ENCODE results near the gene GCA. TPM values are rescaled to one million over a fixed set of nuclear protein-coding genes. Genes with fewer than 3 reads are reported as not detected.

The GCA gene, protein sequence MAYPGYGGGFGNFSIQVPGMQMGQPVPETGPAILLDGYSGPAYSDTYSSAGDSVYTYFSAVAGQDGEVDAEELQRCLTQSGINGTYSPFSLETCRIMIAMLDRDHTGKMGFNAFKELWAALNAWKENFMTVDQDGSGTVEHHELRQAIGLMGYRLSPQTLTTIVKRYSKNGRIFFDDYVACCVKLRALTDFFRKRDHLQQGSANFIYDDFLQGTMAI
- total RNA-seq (2014; rRNA removed; shearing (Covaris generic)): 11.3 and 16.8 TPM in 2 replicates

DNA sequence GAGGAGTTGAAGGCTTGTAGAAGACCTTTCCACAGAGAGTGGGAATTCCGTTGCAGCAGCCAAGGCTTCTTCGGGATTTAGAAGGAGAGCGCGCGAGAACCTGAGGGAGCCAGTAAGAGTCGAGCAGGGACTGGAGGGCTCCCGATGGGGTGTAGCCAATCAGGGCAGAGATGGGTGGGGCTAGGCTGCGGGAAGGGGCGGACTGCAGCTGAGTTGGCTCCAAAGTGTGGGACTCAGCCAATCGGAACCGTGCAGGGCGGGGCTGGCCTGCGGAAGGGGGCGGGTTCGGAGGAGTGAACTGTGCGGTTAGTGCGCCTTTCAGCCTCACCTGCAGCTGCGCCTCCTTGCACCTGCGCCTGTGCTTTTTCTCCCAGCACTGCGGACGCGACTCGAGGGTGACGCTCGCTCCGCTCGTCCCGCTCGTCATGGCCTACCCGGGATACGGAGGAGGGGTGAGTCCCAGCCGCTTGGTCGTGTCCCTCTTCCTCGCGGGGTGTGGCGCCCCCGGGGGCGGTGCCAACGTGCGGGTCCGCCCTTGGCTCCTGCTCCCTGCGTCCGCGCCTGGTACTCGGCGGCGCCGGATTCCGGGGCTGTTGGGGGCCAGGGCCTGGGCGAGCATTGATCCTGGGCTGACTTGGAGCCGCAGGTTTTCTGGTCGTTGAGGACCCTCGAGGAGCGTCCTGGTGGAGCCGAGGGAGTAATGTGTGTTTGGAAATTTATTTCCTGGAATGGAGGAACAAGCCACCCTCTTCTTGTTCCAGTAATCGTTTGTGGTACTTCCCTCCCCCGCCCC lies at the start of gene GCA:
Gene GCA, plus strand, starts transcription at position 309 of the 793 bp plus-strand sequence. Its CDS starts 117 bp downstream, at position 426.
- peak; percentile 95 for DNase-seq (ENCODE audit: low spot score)

DNA sequence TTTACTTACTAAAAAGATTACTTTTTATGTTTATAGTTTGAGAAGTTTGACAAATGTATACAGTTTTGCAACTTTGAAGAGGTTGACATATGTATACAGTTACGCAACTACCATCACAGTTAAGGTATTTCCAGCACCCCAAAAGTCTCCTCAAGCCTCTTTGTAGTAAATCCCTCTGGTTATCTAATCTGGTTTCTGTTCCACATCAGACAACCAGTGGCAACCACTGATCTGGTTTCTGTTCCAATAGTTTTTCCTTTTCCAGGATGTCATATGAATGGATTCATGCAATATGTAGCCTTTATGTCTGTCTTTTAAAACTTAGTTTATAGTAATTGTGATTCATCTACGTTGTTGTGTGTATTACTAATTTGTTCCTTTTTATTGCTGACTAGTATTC lies 48.9 kb upstream of the GCA start:
- DNase-seq (ENCODE audit: low spot score): no peak

DNA sequence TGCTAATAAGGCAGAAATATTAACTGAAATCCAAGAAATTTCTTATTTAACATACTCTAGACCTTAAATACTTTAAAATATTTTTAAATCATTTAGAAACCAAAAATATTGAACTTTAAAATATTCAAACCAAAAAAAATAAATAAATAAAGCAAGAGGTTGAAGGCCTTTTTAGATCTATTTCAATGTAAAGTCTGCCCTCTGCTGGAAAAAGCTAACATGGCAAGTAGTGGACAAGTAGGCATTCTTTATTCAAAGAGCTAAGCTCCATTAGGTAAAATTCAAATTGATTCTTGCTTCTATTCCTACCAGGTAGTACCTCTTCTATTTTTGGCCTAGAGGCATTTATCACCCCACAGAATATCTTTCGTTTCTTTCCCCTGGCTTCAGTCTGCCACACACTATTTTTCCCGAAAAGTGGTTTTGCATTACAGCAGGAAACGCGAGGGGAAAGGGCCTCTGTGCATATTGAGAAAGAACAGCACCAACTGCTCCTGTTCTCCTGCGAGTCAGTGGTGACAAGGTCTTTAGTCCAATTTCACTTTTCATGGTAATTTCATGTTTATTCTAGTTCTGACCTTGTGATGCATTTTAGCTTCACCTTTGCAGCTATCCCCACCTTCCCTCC lies 45.9 kb upstream of the GCA start:
- peak; percentile 58 for DNase-seq (ENCODE audit: low spot score)

DNA sequence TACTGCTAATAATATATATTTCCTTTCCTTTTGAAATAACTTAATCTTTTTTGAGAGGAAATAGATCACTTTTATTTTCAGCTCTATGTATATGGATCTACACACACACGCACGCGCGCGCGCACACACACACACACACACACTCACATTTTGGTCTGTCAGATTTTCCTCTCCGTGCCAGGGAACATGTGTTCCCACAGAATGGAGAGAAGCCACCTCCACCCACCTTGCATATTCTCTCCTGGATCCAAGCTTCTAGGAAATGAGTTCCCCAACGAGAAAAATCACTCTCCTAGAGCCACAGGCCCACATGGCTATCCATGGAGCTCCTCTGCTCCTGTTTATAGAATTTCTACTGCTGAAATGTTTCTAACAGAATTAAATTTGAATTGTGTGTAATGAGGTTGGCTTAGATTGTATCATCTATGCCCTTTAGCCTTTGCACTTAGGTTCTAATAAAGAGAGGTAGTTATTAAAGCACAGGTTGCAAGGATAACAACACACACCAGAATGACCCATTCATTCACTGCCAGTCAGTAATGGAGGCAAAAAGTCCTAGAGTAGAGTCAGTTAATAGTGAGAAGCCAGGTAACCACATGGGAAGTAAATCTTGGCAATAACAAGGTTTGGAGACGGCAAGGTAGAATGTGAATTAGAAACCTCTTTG lies 45.1 kb upstream of the GCA start:
- DNase-seq (ENCODE audit: low spot score): no peak

DNA sequence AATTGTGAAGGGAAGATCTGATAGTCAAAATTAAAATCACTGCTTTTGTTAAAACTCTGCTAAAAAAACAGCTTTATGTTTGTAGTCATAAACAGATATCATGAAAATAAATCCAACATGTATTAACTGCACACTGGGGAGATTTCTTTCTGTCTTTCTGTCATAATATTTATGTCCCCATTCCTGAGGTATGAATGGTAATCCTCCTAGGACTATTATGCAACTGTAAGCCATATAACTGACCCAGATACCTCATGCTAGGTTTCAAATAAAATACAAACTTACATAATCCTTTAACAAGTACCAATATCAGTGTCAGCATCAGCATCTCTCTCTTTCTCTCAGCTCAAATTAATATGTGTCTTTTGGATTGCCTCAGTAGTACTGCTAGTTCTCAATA lies 43.7 kb upstream of the GCA start:
- DNase-seq (ENCODE audit: low spot score): no peak

DNA sequence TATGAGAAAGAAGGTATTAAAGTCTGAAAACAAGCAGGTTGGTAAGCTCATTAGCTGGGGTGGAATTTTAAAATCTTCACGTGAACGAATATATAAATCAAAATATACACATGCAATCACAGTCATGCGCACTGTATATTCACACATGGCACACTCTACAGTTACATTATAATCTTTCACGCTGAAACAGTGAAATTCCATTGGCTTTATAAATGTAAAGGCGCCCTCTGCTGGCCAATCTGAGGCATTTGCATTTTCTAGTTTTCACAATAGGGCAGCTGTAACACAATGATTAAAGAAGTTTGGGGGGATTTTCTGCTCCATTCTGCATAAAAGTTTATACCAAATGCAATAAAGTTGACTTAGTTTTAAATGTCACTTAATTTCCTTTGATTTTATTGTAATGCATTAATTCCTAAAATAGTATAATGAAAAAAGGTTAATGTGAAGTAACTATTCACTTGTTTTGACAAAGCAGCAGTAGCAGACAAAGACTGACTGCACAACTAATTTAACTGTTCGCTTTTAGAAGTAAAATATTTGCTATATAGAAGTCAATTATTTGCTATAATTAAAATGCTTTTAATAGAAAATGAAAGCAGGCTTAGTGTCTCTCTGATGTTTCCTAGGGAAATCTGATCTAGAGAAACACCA lies 42.7 kb upstream of the GCA start:
- peak; percentile 37 for DNase-seq (ENCODE audit: low spot score)

DNA sequence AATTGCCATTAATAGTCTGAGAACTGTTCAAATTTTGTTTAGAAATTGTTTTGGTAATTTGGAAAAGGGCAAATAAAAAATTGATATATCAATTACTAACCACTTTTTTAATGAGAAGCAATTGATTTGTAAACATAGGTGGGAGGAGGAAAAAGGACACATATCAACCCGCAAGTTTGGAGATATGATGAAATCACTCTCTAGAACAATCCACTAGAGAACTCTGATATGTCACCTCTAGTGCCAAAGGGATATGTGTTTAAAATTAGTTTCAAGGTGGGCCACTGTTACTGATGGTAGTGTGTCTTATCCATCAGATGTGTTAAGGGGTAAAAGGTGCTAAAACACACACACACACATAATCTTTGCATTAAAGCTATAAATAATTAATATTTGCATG lies 42.1 kb upstream of the GCA start:
- DNase-seq (ENCODE audit: low spot score): no peak

DNA sequence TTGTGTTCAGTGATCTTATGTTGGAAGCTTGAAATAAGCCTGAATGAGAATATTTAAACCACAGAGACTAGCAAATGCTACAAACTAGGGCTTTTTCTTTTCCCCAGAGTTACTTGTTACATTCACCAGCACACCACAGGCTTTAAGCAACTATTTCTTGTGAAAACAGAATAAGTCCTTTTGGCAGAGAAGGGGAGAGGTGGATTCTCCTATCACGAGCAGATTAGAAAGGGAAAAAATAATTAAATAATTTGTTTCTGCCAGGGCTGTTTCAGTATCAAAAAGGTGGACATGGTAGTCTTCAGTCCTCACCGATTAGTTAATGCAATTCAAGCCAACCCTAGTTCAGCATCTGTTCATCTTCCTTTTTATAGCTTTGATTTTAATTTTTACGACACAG lies 38.0 kb upstream of the GCA start:
- no peak for DNase-seq (ENCODE audit: low spot score)

DNA sequence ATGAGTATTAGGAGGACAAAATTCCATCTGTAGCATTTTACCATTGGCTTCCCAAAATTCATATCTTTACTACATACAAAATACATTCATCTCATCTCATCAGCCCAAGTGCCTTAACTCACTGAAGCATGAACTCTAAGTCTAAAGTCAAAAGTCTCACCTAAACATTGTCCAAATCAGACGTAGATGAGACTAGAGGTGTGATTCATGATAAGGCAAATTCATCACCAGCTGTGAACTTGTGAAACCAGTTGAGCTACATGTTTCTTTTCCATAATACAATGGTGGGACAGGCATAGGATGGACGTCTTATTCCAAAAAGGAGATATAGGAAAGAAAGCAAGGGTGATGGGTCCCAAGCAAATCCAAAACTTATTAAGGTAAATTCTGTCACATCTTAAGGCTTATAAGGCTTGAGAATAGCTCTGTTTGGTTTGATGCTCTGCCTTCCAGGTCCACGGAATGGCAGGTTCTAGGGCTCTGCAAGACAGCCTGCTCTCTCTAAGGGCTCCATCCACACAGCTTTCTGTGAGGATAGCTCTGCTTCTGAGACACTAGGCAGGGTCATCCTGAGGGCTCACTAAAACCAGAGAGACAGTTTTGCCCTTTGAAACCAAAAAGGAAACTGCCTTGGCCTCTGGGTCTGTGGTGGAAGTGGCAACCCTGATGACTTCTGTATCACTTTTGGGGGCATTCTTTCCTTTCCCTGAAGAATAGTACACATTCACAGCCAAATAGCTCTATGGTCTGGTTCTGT lies 35.0 kb upstream of the GCA start:
- no peak for DNase-seq (ENCODE audit: low spot score)

DNA sequence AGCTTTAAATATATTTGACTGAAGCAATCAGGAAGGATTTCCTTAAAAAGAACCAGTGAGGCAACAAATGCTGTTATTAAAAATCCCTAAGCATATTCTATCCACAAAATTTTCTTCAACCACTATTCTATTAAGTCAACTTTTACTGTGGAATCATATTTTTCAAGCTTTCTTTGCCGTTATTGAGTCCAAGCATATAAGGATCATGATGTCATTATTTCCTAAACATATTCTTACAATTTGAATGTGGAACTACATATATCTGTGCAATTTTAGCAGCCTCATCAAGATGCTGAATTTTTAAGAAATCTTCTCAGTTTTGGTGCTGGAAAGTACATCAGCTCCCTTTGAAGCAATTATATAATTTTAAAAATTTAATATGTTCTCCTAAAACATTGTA lies 31.1 kb upstream of the GCA start:
- DNase-seq (ENCODE audit: low spot score): no peak

DNA sequence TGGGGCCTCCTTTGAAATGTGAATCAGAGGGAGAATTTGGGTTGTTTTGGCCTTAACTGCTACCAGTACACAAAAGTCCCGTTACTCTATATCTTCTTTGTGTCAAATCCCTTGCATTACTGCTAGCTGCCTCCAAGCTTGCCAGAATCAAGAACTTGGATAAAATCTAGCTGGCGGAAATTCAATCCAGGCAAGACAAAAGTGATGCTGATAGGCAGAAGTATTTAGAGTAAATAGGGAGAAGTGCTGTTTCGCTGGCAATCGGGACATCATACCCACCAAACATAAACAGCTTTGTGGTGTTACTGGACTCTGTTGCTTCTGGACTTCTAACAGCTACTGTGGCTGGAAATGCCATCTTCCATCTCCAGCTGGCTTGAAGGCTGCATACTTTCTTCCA lies 28.0 kb upstream of the GCA start:
- DNase-seq (ENCODE audit: low spot score): no peak

DNA sequence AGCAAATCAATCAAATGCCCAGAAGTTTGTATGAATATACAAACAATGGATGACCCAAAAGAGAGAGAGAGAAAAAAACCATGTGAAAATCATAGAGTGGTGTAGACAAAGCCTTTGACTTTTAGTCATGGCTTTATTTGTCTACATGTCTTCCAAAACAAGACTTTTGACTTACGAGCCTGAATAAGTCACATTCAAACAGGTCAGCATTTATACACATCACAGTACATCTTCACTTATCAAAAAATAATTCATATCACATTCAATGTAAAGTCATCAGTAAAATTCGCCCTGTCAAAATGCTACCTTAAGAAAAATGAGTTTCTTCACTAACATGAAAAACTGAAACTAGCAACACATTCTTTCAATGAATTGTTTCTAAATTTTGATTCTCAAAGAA lies 27.3 kb upstream of the GCA start:
- no peak for DNase-seq (ENCODE audit: low spot score)

DNA sequence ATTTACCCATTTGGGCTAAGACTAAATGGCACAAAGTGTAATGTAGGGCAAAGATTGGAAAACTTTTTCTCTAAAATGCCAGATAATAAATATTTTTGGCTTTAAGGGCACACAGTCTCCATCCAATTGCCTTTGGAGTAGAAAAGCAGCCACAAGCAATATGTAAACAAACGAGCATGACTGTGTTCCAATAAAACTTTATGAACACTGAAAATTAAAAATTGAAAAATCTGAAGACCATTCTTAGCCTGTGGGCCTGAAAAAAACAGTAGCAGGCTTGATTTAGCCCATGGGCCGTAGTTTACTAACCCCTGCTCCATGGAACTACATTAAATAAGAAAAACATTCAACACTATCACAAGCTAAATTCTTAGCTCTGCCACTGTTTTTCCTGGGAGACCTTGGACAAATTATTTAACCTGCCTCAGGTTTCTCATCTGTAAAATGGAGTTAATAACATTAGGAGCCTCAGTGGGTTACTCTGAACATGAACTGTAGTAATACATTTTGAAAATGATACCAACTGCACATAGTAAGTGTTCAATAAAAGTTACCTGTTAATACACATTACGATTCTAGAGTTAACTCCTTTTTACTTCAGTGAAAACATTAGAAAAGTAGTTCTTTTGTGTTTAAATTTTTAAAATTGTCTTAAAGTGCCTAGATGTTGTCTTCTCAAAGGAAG lies 26.7 kb upstream of the GCA start:
- no peak for DNase-seq (ENCODE audit: low spot score)

DNA sequence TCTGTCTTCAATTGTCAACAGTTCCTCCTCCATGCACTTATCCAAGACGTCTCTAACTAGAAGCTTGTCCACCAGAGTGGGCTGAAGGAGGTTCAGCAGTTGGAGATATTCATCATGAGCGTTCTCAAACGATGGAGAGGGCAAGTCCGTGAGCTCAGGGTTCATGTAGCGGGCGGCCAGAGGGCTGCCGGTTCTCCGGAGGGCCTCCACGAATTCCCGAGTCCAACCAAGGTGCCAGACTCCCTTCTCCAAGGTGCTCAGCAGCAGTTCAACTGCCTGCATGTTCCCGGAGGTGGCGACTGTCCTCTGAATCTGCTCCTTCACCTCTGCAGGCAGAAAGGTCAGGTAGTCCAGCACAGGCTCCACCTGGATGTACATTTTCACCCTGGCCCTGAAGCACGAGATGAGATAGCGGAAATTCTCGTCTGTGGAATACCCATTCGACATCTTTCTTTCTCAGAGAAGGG lies 26.0 kb upstream of the GCA start:
- DNase-seq (ENCODE audit: low spot score): peak; percentile 19

DNA sequence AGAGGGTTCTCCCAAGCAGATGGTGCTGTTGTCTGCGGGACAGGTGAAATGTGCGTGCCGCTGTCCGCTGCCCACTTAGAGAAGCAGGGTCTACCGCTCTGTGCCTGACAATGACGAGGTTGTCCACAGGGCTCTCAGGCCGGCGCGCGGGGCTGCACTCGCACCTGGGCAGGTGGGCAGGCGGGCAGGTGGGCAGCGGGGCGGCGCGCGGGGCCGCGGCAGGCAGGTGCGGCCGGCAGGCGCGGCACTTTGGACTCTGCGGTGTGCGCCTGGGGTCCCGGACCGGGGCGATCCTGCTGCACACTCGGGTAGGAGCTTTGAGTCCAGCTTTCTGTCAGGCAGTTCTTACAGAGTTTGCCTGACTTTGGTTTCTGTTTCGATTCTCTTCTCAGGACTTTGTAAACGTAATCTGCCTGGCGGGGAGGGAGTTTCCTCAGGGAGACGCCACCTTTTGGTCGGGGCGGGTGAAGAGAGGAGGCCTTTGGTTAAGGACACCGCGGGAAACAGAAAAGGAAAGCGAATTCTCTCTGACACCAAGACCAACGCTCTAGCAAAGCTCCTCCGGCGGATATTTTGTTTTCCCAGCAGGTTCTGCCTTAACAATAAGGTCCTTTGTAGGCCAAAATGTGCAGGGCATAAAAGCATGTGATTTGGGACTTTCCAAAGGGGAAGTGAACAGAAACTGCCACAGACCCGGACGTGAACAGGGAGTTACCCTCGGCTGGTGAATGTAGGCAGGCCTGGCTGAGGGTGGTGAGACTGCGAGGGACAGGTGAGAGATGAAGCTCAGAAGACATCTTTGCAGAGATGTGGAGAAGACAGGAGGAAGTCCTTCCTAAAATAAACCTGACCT lies 25.4 kb upstream of the GCA start, which contains the start of gene IFIH1:
Gene IFIH1, minus strand, starts transcription at position 357 of the 853 bp plus-strand sequence. CDS start 377 bp downstream, outside the sequence.
- DNase-seq (ENCODE audit: low spot score): peak; percentile 93

DNA sequence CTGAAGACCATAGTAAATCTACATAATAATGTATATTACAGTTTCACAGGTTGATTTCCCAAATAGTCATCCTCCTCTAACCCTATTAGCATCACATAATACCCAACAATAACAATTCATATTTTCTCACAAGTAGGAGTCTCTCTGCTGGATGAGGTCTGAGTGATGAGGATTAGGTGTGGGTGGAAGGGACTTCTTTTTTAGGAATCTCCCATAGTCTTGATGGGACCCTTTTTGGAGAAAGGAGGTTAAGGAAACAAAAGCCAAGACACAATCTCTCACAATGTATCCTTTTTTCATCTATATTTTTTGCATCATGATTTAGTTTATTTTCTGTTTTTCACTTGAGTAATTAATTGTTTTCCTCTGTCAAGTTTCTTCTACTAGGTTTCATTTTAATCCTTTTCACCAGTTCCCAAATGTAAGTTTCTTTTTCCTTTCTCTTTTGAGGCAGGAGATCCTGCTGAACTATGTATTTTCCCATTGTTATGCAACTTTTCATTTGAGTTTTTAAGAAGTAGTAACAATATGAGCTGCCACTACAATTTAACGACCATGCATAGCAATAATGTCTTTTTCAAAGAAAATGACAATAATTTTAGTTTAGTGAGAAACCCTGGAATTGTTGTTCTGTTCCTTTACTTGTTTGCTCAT lies 22.9 kb upstream of the GCA start:
- no peak for DNase-seq (ENCODE audit: low spot score)

DNA sequence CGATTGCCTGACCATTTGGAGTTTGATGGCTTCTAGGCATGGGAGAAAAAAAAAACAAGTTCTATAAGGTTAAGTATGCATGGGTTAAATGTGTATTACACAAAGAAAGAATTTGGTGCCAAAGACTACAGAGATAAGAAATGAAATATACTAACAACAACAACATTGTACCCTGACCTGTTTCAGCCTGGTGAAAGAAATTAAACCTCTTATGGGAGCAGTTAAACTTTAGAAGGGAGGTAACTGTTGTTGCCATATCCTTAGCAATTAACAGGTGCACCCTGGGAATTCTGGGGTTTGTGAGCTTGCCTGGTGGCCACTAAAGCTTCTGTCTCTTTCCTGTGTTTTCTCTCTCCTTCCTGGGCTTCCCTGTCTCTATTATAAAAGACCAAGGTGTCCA lies 19.0 kb upstream of the GCA start:
- DNase-seq (ENCODE audit: low spot score): no peak

DNA sequence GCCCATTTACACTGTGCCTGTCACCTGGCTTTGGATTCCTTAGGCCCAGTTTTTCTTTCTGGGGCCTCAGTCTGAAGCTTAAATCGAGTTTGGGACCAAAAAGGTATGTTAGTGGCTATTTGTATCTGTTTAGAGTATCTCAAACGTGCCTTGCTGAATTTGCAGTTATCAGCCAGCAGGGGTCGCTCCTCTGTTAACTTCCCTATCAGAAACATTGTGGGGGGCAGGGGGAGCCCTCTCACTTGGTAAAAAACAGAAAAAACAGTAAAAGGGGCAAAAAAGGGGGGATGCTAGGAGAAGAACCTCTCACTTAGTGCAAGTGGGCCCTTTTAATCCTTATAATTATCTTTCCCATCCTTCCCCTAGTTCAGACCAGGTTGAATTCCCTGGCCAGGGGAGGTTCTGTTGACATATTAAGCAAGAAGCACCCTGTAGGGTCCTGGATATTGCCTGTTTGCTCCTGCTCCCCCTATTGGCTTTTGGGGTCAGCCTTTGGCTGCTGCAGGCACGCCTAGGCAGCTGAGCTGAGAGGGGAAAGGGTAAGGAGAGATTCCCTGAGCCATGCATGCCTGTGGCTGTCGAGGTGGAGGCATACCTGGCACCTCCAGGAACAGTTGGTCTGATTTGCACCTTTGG lies 16.7 kb upstream of the GCA start:
- no peak for DNase-seq (ENCODE audit: low spot score)

Measured in H4 (cell line).